Measurements from ENCODE around the gene UNK.

UNK gene

GRCh38 chr17:75816693-75817092 is 32.1 kb downstream of the UNK start:
- no peak for TF ChIP-seq CTCF (IDR thresholded peaks at IDR 0.05; ENCODE audit: extremely low read depth, missing control alignments)
- no peak for DNase-seq (ENCODE audit: low spot score)

GRCh38 chr17:75817571-75817970 is 33.0 kb downstream of the UNK start:
- no peak for DNase-seq (ENCODE audit: low spot score)
- no peak for TF ChIP-seq CTCF (IDR thresholded peaks at IDR 0.05; ENCODE audit: extremely low read depth, missing control alignments)

GRCh38 chr17:75818326-75818885 is 33.8 kb downstream of the UNK start:
- TF ChIP-seq CTCF (IDR thresholded peaks at IDR 0.05; ENCODE audit: extremely low read depth, missing control alignments) = no peak
- DNase-seq (ENCODE audit: low spot score) = no peak

GRCh38 chr17:75819116-75819515 is 34.5 kb downstream of the UNK start:
- DNase-seq (ENCODE audit: low spot score) = no peak
- TF ChIP-seq CTCF (IDR thresholded peaks at IDR 0.05; ENCODE audit: extremely low read depth, missing control alignments) = no peak

- no peak for DNase-seq (ENCODE audit: low spot score)
- TF ChIP-seq CTCF (IDR thresholded peaks at IDR 0.05; ENCODE audit: extremely low read depth, missing control alignments) = no peak
Measured at GRCh38 chr17:75819678-75820077, 35.1 kb downstream of the UNK start.

- peak; percentile 16 for DNase-seq (ENCODE audit: low spot score)
Measured at GRCh38 chr17:75820094-75821080, 35.8 kb downstream of the UNK start.

More at GRCh38 chr17:75820094-75821080, 35.8 kb downstream of the UNK start:
- no peak for TF ChIP-seq CTCF (IDR thresholded peaks at IDR 0.05; ENCODE audit: extremely low read depth, missing control alignments)
